ENCODE measurements around the gene TMEM175. TPM values are rescaled to one million over a fixed set of nuclear protein-coding genes. Genes with fewer than 3 reads are reported as not detected.

TMEM175 gene
- total and polyA plus RNA-seq, 8 donors: 7.3 to 82.8 (median 19.5) TPM

DNA sequence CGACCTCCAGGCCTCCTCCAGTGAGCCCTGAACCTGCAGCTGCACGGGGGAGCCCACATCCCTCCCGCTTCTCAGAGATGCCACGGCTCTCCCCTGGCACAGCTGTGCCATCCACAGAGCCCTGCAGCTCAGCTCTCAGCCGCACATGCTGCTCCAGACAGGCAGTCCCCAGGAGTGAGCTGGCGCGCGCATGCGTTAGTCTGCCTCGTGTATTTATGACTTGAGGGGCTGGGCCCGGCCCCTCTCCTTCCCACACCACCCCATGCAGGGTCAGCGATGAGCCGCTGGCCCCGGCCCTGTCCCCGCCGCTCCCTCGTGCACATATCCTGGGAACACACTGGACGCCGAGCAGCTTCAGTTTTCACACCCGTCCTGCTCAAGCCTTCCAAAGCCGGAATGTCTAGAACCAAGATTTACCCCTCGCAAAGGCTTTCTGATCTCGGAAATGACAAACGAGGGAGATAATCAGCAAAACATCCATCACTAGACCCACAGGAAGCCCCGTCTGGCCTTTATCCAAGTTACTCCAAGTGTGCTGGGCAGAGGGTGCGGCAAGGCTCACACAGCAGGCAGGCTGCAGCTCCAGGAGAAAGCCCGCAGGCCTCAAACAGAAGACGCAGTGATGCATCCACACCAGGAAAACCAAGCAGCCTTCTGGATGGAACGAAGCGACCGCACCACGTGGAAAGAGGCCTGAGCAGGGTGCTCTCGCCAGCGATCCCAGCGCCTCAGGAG lies 24.4 kb upstream of the TMEM175 start:
- Histone ChIP-seq H3K4me1 (no peaks in the 10 kb centered on the region), H3K36me3 (peaks cover 41 to 97% (median 89%) of the 10 kb centered on the region in 4 donors), H3K4me3 (no peak overlapping the region), H3K27me3 (no peaks in the 10 kb centered on the region), H3K27ac (no peak overlapping the region), H3K9me3 (no peaks in the 10 kb centered on the region)
- DNase-seq: no peak
- TF ChIP-seq EP300 (IDR thresholded peaks at IDR 0.05) (no peak), POLR2AphosphoS5 (IDR thresholded peaks at IDR 0.05) (no peak), POLR2A (IDR thresholded peaks at IDR 0.05) (no peak)
- TF ChIP-seq, protein P1, sequence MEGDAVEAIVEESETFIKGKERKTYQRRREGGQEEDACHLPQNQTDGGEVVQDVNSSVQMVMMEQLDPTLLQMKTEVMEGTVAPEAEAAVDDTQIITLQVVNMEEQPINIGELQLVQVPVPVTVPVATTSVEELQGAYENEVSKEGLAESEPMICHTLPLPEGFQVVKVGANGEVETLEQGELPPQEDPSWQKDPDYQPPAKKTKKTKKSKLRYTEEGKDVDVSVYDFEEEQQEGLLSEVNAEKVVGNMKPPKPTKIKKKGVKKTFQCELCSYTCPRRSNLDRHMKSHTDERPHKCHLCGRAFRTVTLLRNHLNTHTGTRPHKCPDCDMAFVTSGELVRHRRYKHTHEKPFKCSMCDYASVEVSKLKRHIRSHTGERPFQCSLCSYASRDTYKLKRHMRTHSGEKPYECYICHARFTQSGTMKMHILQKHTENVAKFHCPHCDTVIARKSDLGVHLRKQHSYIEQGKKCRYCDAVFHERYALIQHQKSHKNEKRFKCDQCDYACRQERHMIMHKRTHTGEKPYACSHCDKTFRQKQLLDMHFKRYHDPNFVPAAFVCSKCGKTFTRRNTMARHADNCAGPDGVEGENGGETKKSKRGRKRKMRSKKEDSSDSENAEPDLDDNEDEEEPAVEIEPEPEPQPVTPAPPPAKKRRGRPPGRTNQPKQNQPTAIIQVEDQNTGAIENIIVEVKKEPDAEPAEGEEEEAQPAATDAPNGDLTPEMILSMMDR (IDR thresholded peaks at IDR 0.05): no peak
- WGBS, 5 donors: 79 to 90% (median 85%) methylated on average over 15 to 35 of the region's 35 CpGs
- intact Hi-C loops (cut with DNase I; ENCODE audit: low total_unique reads): no loop called here

DNA sequence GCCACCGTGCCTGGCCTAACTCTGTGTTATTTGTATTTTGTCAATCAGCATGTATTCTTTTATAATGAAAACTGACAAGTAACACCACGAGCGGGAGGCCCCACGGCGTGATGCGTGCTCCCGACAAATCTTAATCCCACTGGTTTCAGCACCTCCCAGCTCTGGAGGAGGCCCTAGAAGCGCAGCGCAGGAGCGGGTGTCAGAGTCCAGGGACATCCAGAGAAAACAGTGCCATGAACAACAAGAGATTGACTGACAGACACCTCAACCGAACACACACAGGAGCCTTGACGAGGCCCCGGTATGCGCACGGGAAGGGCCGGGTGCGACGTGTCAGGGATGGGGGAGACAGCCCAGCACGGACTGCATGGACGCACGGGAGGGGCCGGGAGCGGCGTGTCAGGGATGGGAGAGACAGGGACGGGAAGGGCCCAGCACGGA lies 23.1 kb upstream of the TMEM175 start:
- Histone ChIP-seq H3K4me1 (no peaks in the 10 kb centered on the region), H3K27me3 (no peaks in the 10 kb centered on the region), H3K9me3 (no peaks in the 10 kb centered on the region), H3K27ac (no peak overlapping the region), H3K4me3 (no peak overlapping the region), H3K36me3 (peaks cover 36 to 92% (median 82%) of the 10 kb centered on the region in 4 donors)
- 95 to 96% (median 95%) methylated on average over 26 of the region's 26 CpGs for WGBS, 5 donors
- intact Hi-C loops (cut with DNase I; ENCODE audit: low total_unique reads): no loop called here
- TF ChIP-seq, protein P1 (IDR thresholded peaks at IDR 0.05): no peak
- no peak for TF ChIP-seq EP300 (IDR thresholded peaks at IDR 0.05)
- no peak for DNase-seq

DNA sequence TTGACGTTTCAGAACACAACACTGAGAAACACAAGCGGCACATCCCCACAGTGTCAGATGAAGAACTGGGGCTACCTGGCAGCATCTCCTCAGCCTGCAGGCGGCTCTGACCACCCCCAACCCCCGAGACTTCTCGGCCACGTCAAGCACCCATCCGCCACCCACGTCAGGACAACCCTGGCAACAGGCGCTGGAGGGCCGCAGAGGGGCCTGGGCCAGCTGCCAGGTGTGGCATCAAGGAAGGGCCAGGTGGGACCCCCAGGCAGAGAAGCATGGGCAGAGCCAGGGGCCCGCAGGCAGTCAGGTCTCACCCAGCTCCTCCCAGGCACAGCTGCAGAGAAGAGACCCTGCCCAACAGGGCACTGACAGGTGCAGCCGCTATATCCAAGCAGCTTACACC lies 22.4 kb upstream of the TMEM175 start:
- H3K36me3 ChIP-seq: peaks cover 36 to 85% (median 75%) of the 10 kb centered on the region in 4 donors
- DNase-seq: no peak
- no peaks in the 10 kb centered on the region for H3K9me3 ChIP-seq
- 93 to 95% (median 94%) methylated on average over 2 to 12 of the region's 12 CpGs for WGBS, 5 donors
- TF ChIP-seq EP300 (IDR thresholded peaks at IDR 0.05) (no peak), POLR2A (IDR thresholded peaks at IDR 0.05) (no peak), POLR2AphosphoS5 (IDR thresholded peaks at IDR 0.05) (no peak)
- TF ChIP-seq, protein P1 (IDR thresholded peaks at IDR 0.05): no peak
- H3K4me3 ChIP-seq: no peak overlapping the region
- intact Hi-C loops (cut with DNase I; ENCODE audit: low total_unique reads): no loop called here
- no peaks in the 10 kb centered on the region for H3K27me3 ChIP-seq
- H3K27ac ChIP-seq: no peak overlapping the region
- H3K4me1 ChIP-seq: peaks cover 0 to 6% (median 1%) of the 10 kb centered on the region in 4 donors

DNA sequence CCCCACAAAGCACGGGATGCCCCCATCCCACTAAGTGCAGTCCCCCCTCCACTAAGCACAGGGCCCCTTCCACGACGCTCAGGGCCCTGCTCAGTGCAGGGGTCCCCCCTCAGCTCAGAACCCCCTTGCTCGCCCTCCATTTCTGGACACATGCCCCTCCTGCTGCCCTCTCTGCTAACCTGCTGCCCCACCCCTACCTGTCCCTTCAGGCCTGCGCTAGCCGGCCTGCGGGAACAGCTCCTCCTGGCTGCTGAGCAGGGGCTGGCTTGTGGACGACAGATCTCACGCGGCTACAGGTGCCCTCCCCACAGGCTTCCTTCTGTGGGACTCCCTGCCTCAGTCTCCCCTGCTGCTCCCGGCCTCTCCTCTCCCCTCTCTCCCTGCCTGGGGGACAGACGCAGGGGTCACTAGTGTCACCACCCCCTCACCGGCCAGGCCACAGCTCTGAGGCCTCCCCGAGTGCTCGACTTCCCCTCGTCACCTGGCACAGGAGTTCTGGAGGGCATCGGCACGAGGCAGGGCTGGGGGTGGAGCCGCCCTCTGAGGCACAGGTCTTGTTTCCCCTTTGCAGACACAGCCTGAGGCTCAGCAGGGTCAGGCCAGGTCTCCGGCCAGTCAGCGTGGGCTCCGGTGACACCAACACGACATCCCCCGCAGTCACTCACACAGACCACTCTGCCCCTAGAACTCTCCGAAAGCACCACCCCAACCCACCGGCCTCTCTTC lies 21.7 kb upstream of the TMEM175 start:
- H3K36me3 ChIP-seq: peaks cover 36 to 81% (median 72%) of the 10 kb centered on the region in 4 donors
- TF ChIP-seq EP300 (IDR thresholded peaks at IDR 0.05) (no peak), POLR2AphosphoS5 (IDR thresholded peaks at IDR 0.05) (no peak), POLR2A (IDR thresholded peaks at IDR 0.05) (no peak)
- TF ChIP-seq, protein P1 (IDR thresholded peaks at IDR 0.05): no peak
- H3K9me3 ChIP-seq: no peaks in the 10 kb centered on the region
- peaks cover 5 to 13% (median 7%) of the 10 kb centered on the region in 4 donors for H3K4me1 ChIP-seq
- H3K27ac ChIP-seq: no peak overlapping the region
- 95 to 97% (median 97%) methylated on average over 18 to 26 of the region's 26 CpGs for WGBS, 5 donors
- DNase-seq: no peak
- intact Hi-C loops (cut with DNase I; ENCODE audit: low total_unique reads): no loop called here
- H3K4me3 ChIP-seq: no peak overlapping the region
- H3K27me3 ChIP-seq: no peaks in the 10 kb centered on the region
